SK-N-SH (cell line): ENCODE data around the gene CRYBA2. TPM values are rescaled to one million over a fixed set of nuclear protein-coding genes. Genes with fewer than 3 reads are reported as not detected.
A peak's percentile ranks its signal among the peaks of the same experiment; 100 is the strongest.

ENCODE experiments used
- CTCF ChIA-PET: fragments of 300-600, 350-600 bp; formaldehyde crosslinking; extraction: SDS; loops from one replicate; lab custom pipeline; 2021; lab: Yijun Ruan, JAX
- POLR2A ChIA-PET: fragments of 350-600 bp; sonication (Branson Sonifier 250); formaldehyde crosslinking; extraction: SDS; loops from one replicate; lab custom pipeline; 2020; ENCODE audit warnings: antibody characterized with exemption, inconsistent platforms; lab: Yijun Ruan, JAX
- DNase-seq: peaks from one replicate; pipeline ENCODE4 v3.0.0; 2012
- H2AFZ ChIP-seq: fragments of 200-600 bp; sonication (generic); 2 replicates; pipeline ENCODE4 v1.8.1; 2016; ENCODE audit warnings: antibody characterized with exemption, mild to moderate bottlenecking, low read depth
- H3F3A ChIP-seq: fragments of 200-600 bp; sonication (generic); replicated peaks from 2 replicates; pipeline ENCODE3; 2016; ENCODE audit warnings: antibody characterized with exemption, mild to moderate bottlenecking; ENCODE audit not compliant: insufficient read depth
- H3K27ac ChIP-seq, 2 experiments: fragments of 200-500 bp in 1 of 2; fragments of 200-600 bp in 1 of 2; sonication (Bioruptor generic) in 1 of 2; sonication (generic), shearing (Covaris generic) in 1 of 2; 2 replicates each; pipeline versions ENCODE4 v1.5.1 to v1.6.1; 2014 to 2016; ENCODE audit warnings: low read depth in 2 of 2, inconsistent platforms in 1 of 2, low read length in 1 of 2, mild to moderate bottlenecking in 1 of 2, mixed read lengths in 1 of 2
- H3K27me3 ChIP-seq: fragments of 200-600 bp; sonication (generic), shearing (Covaris generic); 2 replicates; pipeline ENCODE4 v1.6.1; 2016; ENCODE audit warnings: mixed run types; ENCODE audit not compliant: insufficient read depth
- H3K36me3 ChIP-seq, 2 experiments: fragments of 200-500 bp in 1 of 2; fragments of 200-600 bp in 1 of 2; sonication (Bioruptor generic) in 1 of 2; sonication (generic) in 1 of 2; replicated peaks in 1 of 2; 2 replicates each; pipeline versions ENCODE3 to v1.5.1; 2014 to 2016; ENCODE audit warnings: low read length in 1 of 2, mild to moderate bottlenecking in 1 of 2; ENCODE audit not compliant: insufficient read depth in 2 of 2, control insufficient read depth in 1 of 2
- H3K4me1 ChIP-seq, 2 experiments: fragments of 200-500 bp in 1 of 2; fragments of 200-600 bp in 1 of 2; sonication (Bioruptor generic) in 1 of 2; sonication (generic), shearing (Covaris generic) in 1 of 2; 2 replicates each; pipeline versions ENCODE4 v1.5.1 to v1.6.1; 2014 to 2016; ENCODE audit warnings: low read depth in 1 of 2, low read length in 1 of 2, mixed run types in 1 of 2; ENCODE audit not compliant: insufficient read depth in 2 of 2, control insufficient read depth in 1 of 2
- H3K4me2 ChIP-seq: fragments of 200-600 bp; sonication (generic), shearing (Covaris generic); 2 replicates; pipeline ENCODE4 v1.6.1; 2017; ENCODE audit warnings: mixed run types
- H3K4me3 ChIP-seq, 2 experiments: fragments of 200-500 bp in 1 of 2; fragments of 200-600 bp in 1 of 2; sonication (Bioruptor generic) in 1 of 2; sonication (generic), shearing (Covaris generic) in 1 of 2; 2 replicates each; pipeline versions ENCODE4 v1.5.1 to v1.8.1; 2014 to 2016; ENCODE audit warnings: low read depth in 2 of 2, inconsistent platforms in 1 of 2, low read length in 1 of 2, mild to moderate bottlenecking in 1 of 2, mixed read lengths in 1 of 2, moderate library complexity in 1 of 2
- H3K79me2 ChIP-seq: fragments of 200-600 bp; sonication (generic); 2 replicates; pipeline ENCODE4 v1.8.1; 2017; ENCODE audit warnings: mild to moderate bottlenecking; ENCODE audit not compliant: insufficient read depth
- H3K9ac ChIP-seq: fragments of 200-600 bp; sonication (generic); 2 replicates; pipeline ENCODE4 v1.6.1; 2017; ENCODE audit warnings: mixed run types
- H3K9me2 ChIP-seq: fragments of 200-600 bp; sonication (generic); 2 replicates; pipeline ENCODE4 v1.6.1; 2017; ENCODE audit warnings: mixed run types
- H3K9me3 ChIP-seq: fragments of 200-600 bp; sonication (generic); 2 replicates; pipeline ENCODE4 v1.6.1; 2017; ENCODE audit warnings: mixed run types, mild to moderate bottlenecking, moderate library complexity
- H4K20me1 ChIP-seq: fragments of 200-600 bp; sonication (generic); 2 replicates; pipeline ENCODE4 v1.6.1; 2017; ENCODE audit warnings: mild to moderate bottlenecking, mixed run types; ENCODE audit not compliant: insufficient read depth
- CHD2 ChIP-seq: fragments of 150-350 bp; IDR thresholded peaks from 2 replicates; pipeline ENCODE4 v1.6.1; 2018; ENCODE audit warnings: low read length; ENCODE audit not compliant: partially characterized antibody
- EP300 ChIP-seq, 2 experiments: IDR thresholded peaks; 2 replicates each; pipeline versions ENCODE4 v1.4.0 to v1.6.1; 2012; ENCODE audit warnings: borderline replicate concordance in 1 of 2, low read depth in 1 of 2, low read length in 1 of 2
- MEF2A ChIP-seq: IDR thresholded peaks from 2 replicates; pipeline ENCODE4 v1.4.0; 2012; ENCODE audit warnings: low read depth, borderline replicate concordance
- MXI1 ChIP-seq: IDR thresholded peaks from 2 replicates; pipeline ENCODE4 v1.6.1; 2012; ENCODE audit warnings: mild to moderate bottlenecking, low read depth, low read length, improper control_type of control experiment
- TAF1 ChIP-seq: IDR thresholded peaks from 2 replicates; pipeline ENCODE4 v1.6.1; 2012; ENCODE audit warnings: low read depth, mild to moderate bottlenecking, low read length, moderate library complexity, borderline replicate concordance
- WGBS: methylation state at CpG from one replicate; pipeline ENCODE4 v1.1.6; 2017; ENCODE audit warnings: low lambda C conversion rate; 5-methylcytosine and 5-hydroxymethylcytosine counted together
- polyA plus RNA-seq, 3 experiments: library from polyadenylated mRNA; depleted of rRNA; stranded (reverse); fragments of >200 nt; gene quantifications; 2 replicates each; pipeline ENCODE4 v1.2.3, GENCODE V29; 2012
- TF ChIP-seq, protein P1 (sequence below): fragments of 200-600 bp; sonication (generic); IDR thresholded peaks from 2 replicates; pipeline ENCODE4 v1.6.1; 2017; ENCODE audit warnings: antibody characterized with exemption, mild to moderate bottlenecking, moderate library complexity
- TF ChIP-seq, protein P2 (sequence below): fragments of 150-350 bp; IDR thresholded peaks from 2 replicates; pipeline ENCODE4 v1.6.1; 2016; ENCODE audit warnings: mild to moderate bottlenecking, low read depth, low read length
- TF ChIP-seq, protein P3 (sequence below): fragments of 150-350 bp; IDR thresholded peaks from 2 replicates; pipeline ENCODE4 v1.6.1; 2017; ENCODE audit warnings: antibody characterized with exemption, low read length, low read depth, borderline replicate concordance

Gene CRYBA2
- polyA plus RNA-seq, 1 of the 3 experiments (the other 2 are of a cell fraction) = not detected

DNA sequence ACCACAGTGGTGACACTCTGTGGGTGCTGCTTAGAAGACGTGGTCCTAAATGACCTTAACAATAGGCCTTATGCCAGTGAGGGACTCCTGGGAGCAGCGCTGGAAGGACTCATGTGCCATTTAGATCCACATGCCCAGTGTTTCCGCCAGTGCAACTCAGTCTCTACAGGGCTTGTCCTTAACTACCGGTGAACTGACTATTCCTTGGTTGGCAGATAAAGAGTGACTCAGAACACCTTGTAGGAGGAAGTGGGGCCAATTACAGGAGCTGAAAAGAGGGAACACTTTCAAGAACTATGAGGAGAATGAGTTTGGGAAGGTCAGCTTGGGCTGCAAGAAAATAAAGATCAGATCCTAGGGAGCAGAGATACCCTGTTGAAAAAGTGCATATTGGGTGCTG is 35.6 kb downstream of the CRYBA2 start:
- no peak for DNase-seq
- CTCF ChIA-PET = interaction anchor here (0.9 to 13.5 kb wide), 8 partner anchors 19 to 197 kb away, joined by 3 to 208 read pairs (median 5); partner anchors contain the start of gene FEV
- Histone ChIP-seq H2AFZ (no peak overlapping the region), H4K20me1 (no peaks in the 10 kb centered on the region), H3K27me3 (peaks cover 41% of the 10 kb centered on the region), H3K27ac (no peak overlapping the region), H3K4me1 (peaks cover 0 to 36% of the 10 kb centered on the region in 2 experiments; a peak in 1 of 4 replicates), H3K4me3 (no peak overlapping the region), H3K9ac (no peak overlapping the region), H3K79me2 (no peaks in the 10 kb centered on the region), H3K36me3 (no peaks in the 10 kb centered on the region), H3K9me2 (no peaks in the 10 kb centered on the region), H3K9me3 (no peaks in the 10 kb centered on the region), H3F3A (no peaks in the 10 kb centered on the region), H3K4me2 (no peak overlapping the region)
- 60% methylated on average over 4 of the region's 4 CpGs for WGBS
- POLR2A ChIA-PET = no interaction called here
- TF ChIP-seq, protein P1, sequence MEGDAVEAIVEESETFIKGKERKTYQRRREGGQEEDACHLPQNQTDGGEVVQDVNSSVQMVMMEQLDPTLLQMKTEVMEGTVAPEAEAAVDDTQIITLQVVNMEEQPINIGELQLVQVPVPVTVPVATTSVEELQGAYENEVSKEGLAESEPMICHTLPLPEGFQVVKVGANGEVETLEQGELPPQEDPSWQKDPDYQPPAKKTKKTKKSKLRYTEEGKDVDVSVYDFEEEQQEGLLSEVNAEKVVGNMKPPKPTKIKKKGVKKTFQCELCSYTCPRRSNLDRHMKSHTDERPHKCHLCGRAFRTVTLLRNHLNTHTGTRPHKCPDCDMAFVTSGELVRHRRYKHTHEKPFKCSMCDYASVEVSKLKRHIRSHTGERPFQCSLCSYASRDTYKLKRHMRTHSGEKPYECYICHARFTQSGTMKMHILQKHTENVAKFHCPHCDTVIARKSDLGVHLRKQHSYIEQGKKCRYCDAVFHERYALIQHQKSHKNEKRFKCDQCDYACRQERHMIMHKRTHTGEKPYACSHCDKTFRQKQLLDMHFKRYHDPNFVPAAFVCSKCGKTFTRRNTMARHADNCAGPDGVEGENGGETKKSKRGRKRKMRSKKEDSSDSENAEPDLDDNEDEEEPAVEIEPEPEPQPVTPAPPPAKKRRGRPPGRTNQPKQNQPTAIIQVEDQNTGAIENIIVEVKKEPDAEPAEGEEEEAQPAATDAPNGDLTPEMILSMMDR = no peak
- TF ChIP-seq, protein P2, sequence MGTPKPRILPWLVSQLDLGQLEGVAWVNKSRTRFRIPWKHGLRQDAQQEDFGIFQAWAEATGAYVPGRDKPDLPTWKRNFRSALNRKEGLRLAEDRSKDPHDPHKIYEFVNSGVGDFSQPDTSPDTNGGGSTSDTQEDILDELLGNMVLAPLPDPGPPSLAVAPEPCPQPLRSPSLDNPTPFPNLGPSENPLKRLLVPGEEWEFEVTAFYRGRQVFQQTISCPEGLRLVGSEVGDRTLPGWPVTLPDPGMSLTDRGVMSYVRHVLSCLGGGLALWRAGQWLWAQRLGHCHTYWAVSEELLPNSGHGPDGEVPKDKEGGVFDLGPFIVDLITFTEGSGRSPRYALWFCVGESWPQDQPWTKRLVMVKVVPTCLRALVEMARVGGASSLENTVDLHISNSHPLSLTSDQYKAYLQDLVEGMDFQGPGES = no peak
- TF ChIP-seq MXI1 = no peak

DNA sequence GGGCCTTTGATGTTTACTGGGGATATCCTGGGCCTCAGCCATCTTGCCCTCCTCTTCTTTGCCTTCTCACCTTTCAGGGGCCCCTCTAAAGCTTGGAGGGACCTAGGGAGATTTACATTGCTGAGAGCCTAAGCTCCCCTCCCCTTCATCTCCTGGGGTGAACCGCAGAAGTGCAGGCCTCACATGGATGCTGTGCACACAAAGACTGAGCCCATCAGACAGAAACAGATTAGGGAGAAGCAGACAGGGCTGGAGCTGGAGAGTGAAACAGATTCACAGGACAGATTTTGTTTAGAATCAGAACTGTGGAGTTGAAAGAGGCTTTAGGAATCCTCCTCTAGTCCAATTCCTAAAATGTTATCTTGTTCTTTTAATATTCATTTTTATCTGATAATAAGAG is 37.2 kb downstream of the CRYBA2 start:
- no peak for DNase-seq
- no peaks in the 10 kb centered on the region for H3K79me2 ChIP-seq
- peak overlapping the region in 1 of 2 experiments; percentile 34; a peak in 1 of 4 replicates for H3K27ac ChIP-seq
- no peaks in the 10 kb centered on the region for H4K20me1 ChIP-seq
- H3K4me2 ChIP-seq = no peak overlapping the region
- TF ChIP-seq TAF1 (no peak), CHD2 (no peak), MEF2A (no peak), EP300 (IDR thresholded peaks at IDR 0.05; ENCODE audit: borderline replicate concordance in 1 of 2, low read depth in 1 of 2, low read length in 1 of 2) (no peak)
- TF ChIP-seq, protein P2 = no peak
- TF ChIP-seq, protein P3, sequence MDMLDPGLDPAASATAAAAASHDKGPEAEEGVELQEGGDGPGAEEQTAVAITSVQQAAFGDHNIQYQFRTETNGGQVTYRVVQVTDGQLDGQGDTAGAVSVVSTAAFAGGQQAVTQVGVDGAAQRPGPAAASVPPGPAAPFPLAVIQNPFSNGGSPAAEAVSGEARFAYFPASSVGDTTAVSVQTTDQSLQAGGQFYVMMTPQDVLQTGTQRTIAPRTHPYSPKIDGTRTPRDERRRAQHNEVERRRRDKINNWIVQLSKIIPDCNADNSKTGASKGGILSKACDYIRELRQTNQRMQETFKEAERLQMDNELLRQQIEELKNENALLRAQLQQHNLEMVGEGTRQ = no peak
- TF ChIP-seq, protein P1 = no peak
- no peak overlapping the region for H2AFZ ChIP-seq
- 90% methylated on average over 1 of the region's 1 CpG for WGBS
- H3K36me3 ChIP-seq = no peaks in the 10 kb centered on the region
- ChIA-PET CTCF (interaction anchor here (0.9 to 13.5 kb wide), 5 partner anchors 13 to 103 kb away, joined by 3 to 208 read pairs (median 3); partner anchors contain the start of gene FEV), POLR2A (interaction anchor here (1.2 kb wide), 1 partner anchor 28 kb away, joined by 4 read pairs; the partner anchor contains the start of gene FEV)
- peaks cover 0 to 31% of the 10 kb centered on the region in 2 experiments; a peak in 1 of 4 replicates for H3K4me1 ChIP-seq
- no peaks in the 10 kb centered on the region for H3F3A ChIP-seq
- no peaks in the 10 kb centered on the region for H3K9me2 ChIP-seq
- peaks cover 34% of the 10 kb centered on the region for H3K27me3 ChIP-seq
- no peak overlapping the region for H3K9ac ChIP-seq
- no peak overlapping the region for H3K4me3 ChIP-seq
- no peaks in the 10 kb centered on the region for H3K9me3 ChIP-seq
